A549 treated with CORT108297 at 1 μM for 4 hours (cell line): ENCODE measurements around the gene HMGN5. TPM values are rescaled to one million over a fixed set of nuclear protein-coding genes. Genes with fewer than 3 reads are reported as not detected.

ENCODE experiments used
- total RNA-seq: library from RNA; stranded (reverse); fragments of 200-300 nt; extraction: Qiagen RNA extraction; gene quantifications from 5 replicates; pipeline ENCODE4 v1.2.3, GENCODE V29; 2022

HMGN5 gene
- 2.2 to 4.3 TPM (median 2.3 TPM) in 5 replicates for total RNA-seq

GRCh38 chrX:81201671-81202455 lies at the start of gene HMGN5, which contains the start of gene SH3BGRL:
Gene HMGN5 (minus strand): TSS chrX:81201913. CDS start chrX:81121549, 80,364 bp downstream.
Gene SH3BGRL (plus strand): TSS chrX:81202102. CDS start chrX:81202201, 99 bp downstream.

Other genes with a start within 250 kb of the HMGN5 start
- 44.6 to 55.9 TPM (median 48.1 TPM) in 5 replicates for gene SH3BGRL, start 189 bp upstream of the HMGN5 start, total RNA-seq